ENCODE results near the gene SPDYE1.
"Not testable (repeated sequence)": the region's sequence is repeated elsewhere in the genome, so short reads cannot be mapped to it uniquely, and the experiment has no call there.

- TF ChIP-seq CTCF (IDR thresholded peaks at IDR 0.05); POLR2AphosphoS5 (IDR thresholded peaks at IDR 0.05; ENCODE audit: low read depth, low read length); TCF7L2 (IDR thresholded peaks at IDR 0.05; ENCODE audit: low read depth, low read length); REST (IDR thresholded peaks at IDR 0.05; ENCODE audit: insufficient read depth in 1 of 2, low read depth in 2 of 2, low read length in 1 of 2): not testable (repeated sequence)
Measured at GRCh38 chr7:44037951-44038350, 40.3 kb downstream of the SPDYE1 start.
